HG02610 (cell line): ENCODE data around the gene ACADVL.

ENCODE experiments used
- ATAC-seq: cut with Tn5 transposase; IDR thresholded peaks from one replicate; pipeline ENCODE4 v1.9.1; 2021; ENCODE audit warnings: mild to moderate bottlenecking, moderate library complexity; ENCODE audit not compliant: unreplicated experiment

The ACADVL gene

GRCh38 chr17:7216242-7217112, 3.3 kb upstream of the ACADVL start:
- no peak for ATAC-seq

DNA sequence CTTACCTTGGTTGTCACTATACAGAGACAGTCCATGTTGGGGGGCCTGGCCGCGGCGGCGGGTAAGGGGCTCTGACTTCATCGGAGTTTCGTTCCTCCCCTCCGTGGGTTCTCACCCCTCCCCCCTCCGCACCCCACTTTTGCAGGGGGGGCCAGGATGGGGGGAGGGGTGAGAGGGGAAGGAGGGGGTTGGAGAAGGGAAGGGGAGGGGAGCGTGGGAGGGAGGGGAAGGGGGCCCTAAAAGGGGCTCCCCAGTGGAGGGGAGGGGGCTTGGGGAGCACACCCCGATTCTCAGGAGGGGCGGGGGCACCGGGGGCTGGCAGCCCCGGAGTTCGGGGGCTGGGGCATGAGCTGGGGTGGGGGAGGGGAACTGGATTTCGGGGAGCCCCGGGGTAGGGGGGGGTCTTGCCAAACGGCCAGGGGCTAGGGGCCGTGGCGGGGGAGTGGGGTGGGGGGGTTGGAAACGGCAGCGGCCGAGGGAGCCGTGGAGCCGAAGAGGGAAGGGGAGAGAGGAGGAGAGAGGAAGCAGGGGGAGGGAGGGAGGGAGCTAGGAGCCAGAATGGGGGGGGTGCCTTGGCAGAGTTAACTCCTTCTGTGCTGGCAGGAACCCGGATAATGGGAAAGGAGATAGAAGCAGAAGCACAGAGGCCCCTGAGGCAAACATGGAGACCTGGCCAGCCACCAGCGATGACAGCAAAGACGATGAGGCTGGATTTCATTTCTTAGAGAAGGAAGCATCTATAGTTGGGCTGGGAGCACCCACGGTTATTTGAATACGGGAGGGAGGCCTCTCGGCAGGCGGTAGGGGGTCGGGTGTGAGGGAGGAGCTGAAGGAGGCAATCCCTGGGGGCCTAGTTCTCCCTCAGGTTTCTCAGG, 2.4 kb upstream of the ACADVL start:
- ATAC-seq: no peak

- no peak for ATAC-seq
Measured at GRCh38 chr17:7218166-7218565, 1.6 kb upstream of the ACADVL start.

DNA sequence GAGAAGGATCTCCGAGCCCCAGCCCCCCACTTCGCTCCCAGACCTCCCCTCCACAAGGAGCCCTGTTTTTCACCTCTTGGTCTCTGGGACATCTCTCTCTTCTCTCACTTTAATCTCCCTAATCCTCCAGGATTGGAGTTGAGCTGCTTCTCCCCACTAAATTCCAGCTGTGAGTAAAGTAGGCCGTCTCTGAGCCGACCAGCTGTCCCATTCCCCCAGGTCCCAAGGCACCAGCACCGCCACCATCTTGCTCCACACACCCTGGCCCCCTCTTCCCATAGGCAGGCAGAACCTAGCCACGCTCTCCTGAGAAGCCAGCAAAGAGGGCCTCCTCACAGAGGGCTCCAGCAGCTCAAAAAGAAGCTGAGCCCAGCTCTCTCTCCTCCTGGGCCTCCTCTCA, 980 bp upstream of the ACADVL start:
- no peak for ATAC-seq

- no peak for ATAC-seq
Measured at GRCh38 chr17:7219229-7219811, 418 bp upstream of the ACADVL start.

DNA sequence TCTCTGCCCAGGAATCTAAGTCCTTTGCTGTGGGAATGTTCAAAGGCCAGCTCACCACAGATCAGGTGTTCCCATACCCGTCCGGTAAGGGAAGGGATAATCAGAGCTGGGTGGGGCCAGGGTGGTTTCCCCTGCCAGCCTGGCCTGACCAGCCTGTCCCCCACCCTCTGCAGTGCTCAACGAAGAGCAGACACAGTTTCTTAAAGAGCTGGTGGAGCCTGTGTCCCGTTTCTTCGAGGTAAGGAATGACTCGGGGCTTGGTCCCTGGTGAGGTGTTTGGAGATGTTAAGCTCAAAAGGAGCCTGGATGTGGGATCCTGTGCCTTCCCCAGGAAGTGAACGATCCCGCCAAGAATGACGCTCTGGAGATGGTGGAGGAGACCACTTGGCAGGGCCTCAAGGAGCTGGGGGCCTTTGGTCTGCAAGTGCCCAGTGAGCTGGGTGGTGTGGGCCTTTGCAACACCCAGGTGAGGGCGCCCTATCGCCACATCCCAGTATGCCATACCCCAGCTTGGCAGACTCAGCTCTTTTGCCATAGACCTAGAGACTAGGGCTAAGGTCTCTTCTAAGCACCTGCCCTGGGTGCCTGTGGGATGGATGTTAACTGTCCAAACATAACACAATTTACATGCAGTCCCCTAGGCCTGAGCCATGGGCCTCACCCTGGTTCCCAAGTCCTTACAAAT, 997 bp downstream of the ACADVL start:
- no peak for ATAC-seq

DNA sequence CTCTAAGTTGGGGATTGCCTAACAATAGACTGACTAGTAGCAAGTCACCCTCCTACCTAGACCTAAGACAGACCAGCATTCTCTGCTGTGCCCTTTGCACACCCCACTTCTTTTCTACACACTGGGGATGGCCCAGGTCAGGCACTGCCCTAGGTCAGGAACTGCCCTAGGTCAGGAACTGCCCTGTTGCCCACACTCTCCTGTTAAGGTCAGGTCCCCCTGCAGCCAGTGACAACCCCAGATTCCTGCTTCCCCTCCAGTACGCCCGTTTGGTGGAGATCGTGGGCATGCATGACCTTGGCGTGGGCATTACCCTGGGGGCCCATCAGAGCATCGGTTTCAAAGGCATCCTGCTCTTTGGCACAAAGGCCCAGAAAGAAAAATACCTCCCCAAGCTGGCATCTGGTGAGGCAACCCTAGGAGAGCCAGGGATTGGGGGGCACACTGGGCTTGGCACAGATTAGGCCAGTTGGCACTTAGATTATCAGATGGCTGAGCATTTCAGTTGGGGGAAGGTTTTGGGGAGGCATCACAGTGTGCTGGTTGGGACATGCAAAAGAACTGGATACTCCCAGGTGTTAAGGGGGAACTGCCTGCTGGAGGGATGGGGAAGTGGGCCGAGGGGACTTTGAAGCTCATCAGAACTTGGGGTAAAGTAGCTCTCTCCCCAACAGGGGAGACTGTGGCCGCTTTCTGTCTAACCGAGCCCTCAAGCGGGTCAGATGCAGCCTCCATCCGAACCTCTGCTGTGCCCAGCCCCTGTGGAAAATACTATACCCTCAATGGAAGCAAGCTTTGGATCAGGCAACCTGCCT, 1.7 kb downstream of the ACADVL start:
- ATAC-seq: no peak

DNA sequence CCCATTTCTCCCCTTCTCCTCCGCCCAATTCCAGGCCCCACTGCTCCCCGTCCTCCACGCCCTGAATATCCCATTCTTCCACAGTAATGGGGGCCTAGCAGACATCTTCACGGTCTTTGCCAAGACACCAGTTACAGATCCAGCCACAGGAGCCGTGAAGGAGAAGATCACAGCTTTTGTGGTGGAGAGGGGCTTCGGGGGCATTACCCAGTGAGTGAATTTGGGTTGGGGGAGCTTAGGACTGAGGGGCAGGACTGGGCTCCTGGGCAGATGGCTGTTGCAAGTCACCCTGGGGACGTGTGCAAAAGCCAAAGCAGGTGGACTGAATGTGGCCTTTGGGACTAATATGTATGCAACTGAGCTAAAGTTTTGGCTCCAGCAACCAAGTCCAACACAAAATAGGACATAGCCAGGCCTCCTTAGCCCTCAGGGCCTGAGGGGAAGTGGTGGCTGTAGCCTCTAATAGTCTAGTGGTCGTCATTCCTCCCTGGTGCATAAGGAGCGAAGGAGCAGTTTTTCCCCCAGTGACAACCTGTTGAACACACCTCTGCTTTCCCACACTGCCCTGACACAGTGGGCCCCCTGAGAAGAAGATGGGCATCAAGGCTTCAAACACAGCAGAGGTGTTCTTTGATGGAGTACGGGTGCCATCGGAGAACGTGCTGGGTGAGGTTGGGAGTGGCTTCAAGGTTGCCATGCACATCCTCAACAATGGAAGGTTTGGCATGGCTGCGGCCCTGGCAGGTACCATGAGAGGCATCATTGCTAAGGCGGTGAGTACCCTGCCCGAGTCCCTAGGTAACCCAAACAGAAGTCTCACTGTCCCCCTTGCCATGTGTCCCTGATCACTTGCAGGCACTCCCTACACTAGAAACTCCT, 2.6 kb downstream of the ACADVL start:
- no peak for ATAC-seq

DNA sequence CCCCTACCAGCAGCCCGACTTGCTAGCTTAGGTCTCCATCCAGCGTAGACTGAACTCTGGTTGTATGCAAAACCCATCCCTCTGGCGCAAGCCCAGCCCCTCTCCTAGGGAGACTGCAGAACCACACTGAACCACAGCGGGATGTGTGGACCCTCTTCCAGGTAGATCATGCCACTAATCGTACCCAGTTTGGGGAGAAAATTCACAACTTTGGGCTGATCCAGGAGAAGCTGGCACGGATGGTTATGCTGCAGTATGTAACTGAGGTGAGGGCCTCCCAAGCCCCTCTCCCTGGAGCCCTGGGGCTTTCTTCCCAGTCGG, 3.2 kb downstream of the ACADVL start:
- no peak for ATAC-seq

GRCh38 chr17:7223375-7223774, 3.6 kb downstream of the ACADVL start:
- no peak for ATAC-seq

DNA sequence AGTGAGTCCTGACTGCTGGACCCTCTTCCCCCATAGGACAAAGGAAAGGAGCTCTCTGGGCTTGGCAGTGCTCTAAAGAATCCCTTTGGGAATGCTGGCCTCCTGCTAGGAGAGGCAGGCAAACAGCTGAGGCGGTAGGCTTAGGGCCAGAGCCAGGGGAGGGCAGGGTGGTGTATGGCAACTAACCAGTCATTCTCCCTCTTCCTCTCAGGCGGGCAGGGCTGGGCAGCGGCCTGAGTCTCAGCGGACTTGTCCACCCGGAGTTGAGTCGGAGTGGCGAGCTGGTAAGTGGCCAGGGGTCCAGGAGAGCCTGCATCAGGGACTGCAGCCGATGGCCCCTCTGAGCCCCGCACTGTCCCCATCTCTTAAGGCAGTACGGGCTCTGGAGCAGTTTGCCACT, 4.4 kb downstream of the ACADVL start:
- ATAC-seq: no peak

- ATAC-seq: no peak
Measured at GRCh38 chr17:7224661-7225111, 4.9 kb downstream of the ACADVL start.

- ATAC-seq: no peak
Measured at GRCh38 chr17:7225711-7226331, 6.1 kb downstream of the ACADVL start.

- no peak for ATAC-seq
Measured at GRCh38 chr17:7226721-7227710, 7.3 kb downstream of the ACADVL start.

DNA sequence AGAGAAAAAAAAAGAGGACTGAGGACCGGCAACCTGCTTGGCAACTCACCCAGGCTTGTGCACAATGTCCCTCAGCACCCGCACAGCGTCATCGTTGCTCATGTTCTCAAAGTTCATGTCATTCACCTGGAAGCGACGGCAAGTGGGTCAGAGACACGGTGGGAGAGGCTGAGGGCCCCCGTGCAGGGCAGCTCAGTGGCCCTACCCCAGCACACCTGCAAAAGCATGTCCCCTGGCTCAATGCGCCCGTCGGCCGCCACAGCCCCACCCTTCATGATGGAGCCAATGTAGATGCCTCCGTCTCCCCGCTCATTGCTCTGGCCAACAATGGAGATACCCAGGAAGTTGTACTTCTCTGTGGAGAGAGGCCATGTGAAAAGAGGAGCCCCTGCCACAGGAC, 9.2 kb downstream of the ACADVL start:
- ATAC-seq: no peak

- no peak for ATAC-seq
Measured at GRCh38 chr17:7229504-7229903, 9.8 kb downstream of the ACADVL start.

DNA sequence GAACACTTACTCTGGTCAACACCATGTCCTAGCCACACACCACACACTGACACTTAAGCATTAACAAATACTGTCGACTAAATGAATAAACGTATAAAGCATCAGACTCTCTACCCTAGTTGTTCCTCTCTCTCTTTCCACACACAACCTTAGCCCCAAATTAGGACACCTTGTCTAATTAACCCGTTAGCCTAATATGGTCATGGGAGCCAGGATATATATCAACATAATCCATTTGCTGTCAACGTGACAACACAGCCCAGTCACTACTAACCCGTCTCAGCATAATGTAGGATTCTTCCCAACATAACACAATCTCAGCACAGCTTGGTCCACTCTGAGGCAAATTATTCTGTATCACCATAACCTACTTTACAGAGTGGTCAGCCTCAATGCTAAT, 12.4 kb downstream of the ACADVL start:
- ATAC-seq: no peak

- no peak for ATAC-seq
Measured at GRCh38 chr17:7233701-7234082, 14.0 kb downstream of the ACADVL start.
